Panc1 (cell line): ENCODE results near the gene CLASRP. TPM values are rescaled to one million over a fixed set of nuclear protein-coding genes. Genes with fewer than 3 reads are reported as not detected.

Source experiments
- ATAC-seq: fragments of 200-7000 bp; cut with Tn5 transposase; 2 replicates; pipeline ENCODE4 v1.9.1; 2020; ENCODE audit warnings: mild to moderate bottlenecking, moderate library complexity
- BruUV-seq: library from RNA; stranded (reverse); fragments of 400-500 nt; replicated peaks from 2 replicates; lab custom pipeline; 2021; lab: Mats Ljungman, UMichigan
- CTCF ChIA-PET: fragments of 300-600 bp; sonication (Branson Sonifier 250); formaldehyde crosslinking; loops from one replicate; lab custom pipeline; 2022; ENCODE audit warnings: antibody characterized with exemption; lab: Charles Lee
- POLR2A ChIA-PET: fragments of 300-600 bp; sonication (Branson Sonifier 250); formaldehyde crosslinking; loops from one replicate; lab custom pipeline; 2022; ENCODE audit warnings: antibody characterized with exemption; lab: Charles Lee
- DNase-seq: peaks from one replicate; pipeline ENCODE4 v3.0.0-alpha.2; 2010; ENCODE audit warnings: low read depth, low spot score
- H3K27ac ChIP-seq: 2 replicates; pipeline ENCODE4 v1.5.1; 2011; ENCODE audit warnings: mild to moderate bottlenecking, low read length, inconsistent platforms
- H3K27me3 ChIP-seq: fragments of 200-500 bp; sonication (Bioruptor generic); 2 replicates; pipeline ENCODE4 v1.6.0; 2014; ENCODE audit warnings: low read length, inconsistent platforms; ENCODE audit not compliant: control insufficient read depth, insufficient read depth
- H3K36me3 ChIP-seq: fragments of 200-500 bp; sonication (Bioruptor generic); 2 replicates; pipeline ENCODE4 v1.5.1; 2014; ENCODE audit warnings: inconsistent platforms, mild to moderate bottlenecking, low read length, moderate library complexity; ENCODE audit not compliant: control insufficient read depth, insufficient read depth
- H3K4me1 ChIP-seq: 2 replicates; pipeline ENCODE4 v1.5.1; 2011; ENCODE audit warnings: inconsistent platforms, mild to moderate bottlenecking, low read length, moderate library complexity; ENCODE audit not compliant: control insufficient read depth, insufficient read depth
- H3K4me3 ChIP-seq, 2 experiments: 2 replicates each; pipeline ENCODE4 v1.5.1; 2011 to 2012; ENCODE audit warnings: low read depth in 2 of 2, low read length in 2 of 2, mild to moderate bottlenecking in 2 of 2, inconsistent platforms in 1 of 2, moderate library complexity in 1 of 2
- H3K9me3 ChIP-seq: fragments of 200-500 bp; sonication (Bioruptor generic); 2 replicates; pipeline ENCODE4 v1.5.1; 2014; ENCODE audit warnings: low read depth, mild to moderate bottlenecking, inconsistent platforms, low read length, moderate library complexity; ENCODE audit not compliant: control insufficient read depth, insufficient read depth
- CTCF ChIP-seq: fragments of 450-650 bp; IDR thresholded peaks from 2 replicates; pipeline ENCODE4 v1.5.1; 2017; ENCODE audit warnings: mild to moderate bottlenecking
- POLR2AphosphoS5 ChIP-seq: IDR thresholded peaks from 2 replicates; pipeline ENCODE4 v1.6.1; 2012; ENCODE audit warnings: mild to moderate bottlenecking, low read depth, low read length, moderate library complexity
- REST ChIP-seq, 2 experiments: IDR thresholded peaks; 2 replicates each; pipeline ENCODE4 v1.6.1; 2011 to 2012; ENCODE audit warnings: low read depth in 2 of 2, control low read depth in 1 of 2, low read length in 1 of 2, mild to moderate bottlenecking in 1 of 2, moderate library complexity in 1 of 2; ENCODE audit not compliant: insufficient read depth in 1 of 2
- SIN3A ChIP-seq: IDR thresholded peaks from 2 replicates; pipeline ENCODE4 v1.6.1; 2012; ENCODE audit warnings: low read depth, mild to moderate bottlenecking, low read length, moderate library complexity, borderline replicate concordance; ENCODE audit not compliant: insufficient read depth
- TCF7L2 ChIP-seq: IDR thresholded peaks from 2 replicates; pipeline ENCODE4 v1.6.1; 2011; ENCODE audit warnings: mild to moderate bottlenecking, low read depth, low read length, inconsistent platforms
- in situ Hi-C: cut with HindIII; loops from 2 replicates; pipeline ENCODE4 v1.10.0; 2016; ENCODE audit warnings: low sequenced_read_pairs, low pct_unique_long_range_greater_than_20kb
- intact Hi-C: fragments of 100-400 bp; cut with micrococcal nuclease; formaldehyde crosslinking; loops from one replicate; pipeline ENCODE4 v1.10.0; 2022; ENCODE audit not compliant: unreplicated experiment
- total RNA-seq: library from RNA; stranded (reverse); gene quantifications from one replicate; pipeline ENCODE4 v1.2.1, GENCODE V29; 2021; ENCODE audit not compliant: unreplicated experiment

CLASRP gene
- total RNA-seq, 1 experiment from 2014 or later: 72.4 TPM

- BruUV-seq: no TSS peak
- H3K4me1 ChIP-seq: peaks cover 45% of the 10 kb centered on the region
- POLR2A ChIA-PET: no interaction called here
- intact Hi-C loops: no loop called here
- no peaks in the 10 kb centered on the region for H3K9me3 ChIP-seq
- H3K4me3 ChIP-seq: no peak overlapping the region
- no peaks in the 10 kb centered on the region for H3K27me3 ChIP-seq
- DNase-seq: no peak
- in situ Hi-C loops: no loop called here
- no peaks in the 10 kb centered on the region for H3K36me3 ChIP-seq
- H3K27ac ChIP-seq: no peak overlapping the region
- no peak for ATAC-seq
- CTCF ChIA-PET: no interaction called here
- no peak for TF ChIP-seq CTCF
- no peak for TF ChIP-seq POLR2AphosphoS5
- TF ChIP-seq TCF7L2: no peak
- no peak for TF ChIP-seq SIN3A
- no peak for TF ChIP-seq REST (IDR thresholded peaks at IDR 0.05; ENCODE audit: insufficient read depth in 1 of 2, low read depth in 2 of 2, low read length in 1 of 2)
These were observed 61.4 kb downstream of the CLASRP start for GRCh38 chr19:45100201-45100600.

- ChIA-PET CTCF (no interaction called here), POLR2A (no interaction called here)
- Histone ChIP-seq H3K4me3 (no peak overlapping the region), H3K4me1 (peaks cover 41% of the 10 kb centered on the region), H3K27ac (no peak overlapping the region), H3K9me3 (no peaks in the 10 kb centered on the region), H3K36me3 (no peaks in the 10 kb centered on the region), H3K27me3 (no peaks in the 10 kb centered on the region)
- no peak for DNase-seq
- intact Hi-C loops: no loop called here
- in situ Hi-C loops: no loop called here
- BruUV-seq: TSS peak; percentile 50
- ATAC-seq: no peak
- no peak for TF ChIP-seq POLR2AphosphoS5
- TF ChIP-seq CTCF: no peak
- no peak for TF ChIP-seq TCF7L2
- TF ChIP-seq REST (IDR thresholded peaks at IDR 0.05; ENCODE audit: insufficient read depth in 1 of 2, low read depth in 2 of 2, low read length in 1 of 2): no peak
- no peak for TF ChIP-seq SIN3A
These were observed 62.0 kb downstream of the CLASRP start for GRCh38 chr19:45100846-45101252.
